OCI-M1 (cell line): Measurements from ENCODE around the gene SLC1A2.

ENCODE experiments used
- DNase-seq: peaks from one replicate; lab custom pipeline; 2025; lab: John Stamatoyannopoulos, UW

The SLC1A2 gene

GRCh38 chr11:35413598-35413997 is 5.8 kb downstream of the SLC1A2 start:
- DNase-seq, result no peak

- peak; percentile 2 for DNase-seq
Observed at GRCh38 chr11:35412285-35412684, 7.1 kb downstream of the SLC1A2 start.

GRCh38 chr11:35407041-35407440 is 12.3 kb downstream of the SLC1A2 start:
- no peak for DNase-seq

- peak; percentile 39 for DNase-seq
Observed at GRCh38 chr11:35404388-35404775, 15.0 kb downstream of the SLC1A2 start.

GRCh38 chr11:35403765-35404387 is 15.5 kb downstream of the SLC1A2 start:
- no peak for DNase-seq

GRCh38 chr11:35402751-35403660 is 16.4 kb downstream of the SLC1A2 start:
- no peak for DNase-seq

- no peak for DNase-seq
Observed at GRCh38 chr11:35398881-35399280, 20.5 kb downstream of the SLC1A2 start.

GRCh38 chr11:35394941-35395340 is 24.4 kb downstream of the SLC1A2 start:
- no peak for DNase-seq

- DNase-seq, result no peak
Observed at GRCh38 chr11:35393098-35393497, 26.3 kb downstream of the SLC1A2 start.

- DNase-seq, result peak; percentile 81
Observed at GRCh38 chr11:35391922-35392688, 27.3 kb downstream of the SLC1A2 start.

- DNase-seq, result peak; percentile 4
Observed at GRCh38 chr11:35390737-35391682, 28.3 kb downstream of the SLC1A2 start.

GRCh38 chr11:35389897-35390465 is 29.4 kb downstream of the SLC1A2 start:
- DNase-seq, result no peak

GRCh38 chr11:35389112-35389511 is 30.2 kb downstream of the SLC1A2 start:
- DNase-seq, result no peak

- no peak for DNase-seq
Observed at GRCh38 chr11:35388061-35388460, 31.3 kb downstream of the SLC1A2 start.

- DNase-seq, result no peak
Observed at GRCh38 chr11:35387111-35387982, 32.0 kb downstream of the SLC1A2 start.

GRCh38 chr11:35383953-35384352 is 35.4 kb downstream of the SLC1A2 start:
- no peak for DNase-seq

- peak; percentile 3 for DNase-seq
Observed at GRCh38 chr11:35381709-35382322, 37.5 kb downstream of the SLC1A2 start.

- no peak for DNase-seq
Observed at GRCh38 chr11:35380603-35381002, 38.8 kb downstream of the SLC1A2 start.

- no peak for DNase-seq
Observed at GRCh38 chr11:35377262-35377661, 42.1 kb downstream of the SLC1A2 start.

GRCh38 chr11:35376613-35377012 is 42.7 kb downstream of the SLC1A2 start:
- DNase-seq, result no peak
